A673 (cell line): ENCODE results near the gene ADAM19. TPM values are rescaled to one million over a fixed set of nuclear protein-coding genes. Genes with fewer than 3 reads are reported as not detected.

Experiments
- BruUV-seq: library from RNA; stranded (reverse); fragments of 400-500 nt; replicated peaks from 2 replicates; lab custom pipeline; 2021; lab: Mats Ljungman, UMichigan
- CTCF ChIA-PET: fragments of 300-600 bp; sonication (Branson Sonifier 250); formaldehyde crosslinking; loops from one replicate; lab custom pipeline; 2022; ENCODE audit warnings: antibody characterized with exemption; lab: Charles Lee
- POLR2A ChIA-PET: fragments of 300-600 bp; sonication (Branson Sonifier 250); formaldehyde crosslinking; loops from one replicate; lab custom pipeline; 2022; ENCODE audit warnings: antibody characterized with exemption; ENCODE audit not compliant: low non-redundant PET; lab: Charles Lee
- DNase-seq: peaks from one replicate; pipeline ENCODE4 v3.0.0-alpha.2; 2015; ENCODE audit warnings: low spot score
- H3K27ac ChIP-seq: fragments of 200-600 bp; sonication (generic); 2 replicates; pipeline ENCODE4 v1.5.1; 2016; ENCODE audit warnings: mixed run types, low read depth, mild to moderate bottlenecking, mixed read lengths, antibody characterized with exemption, low read length; ENCODE audit not compliant: poor library complexity, severe bottlenecking
- H3K27me3 ChIP-seq: fragments of 200-600 bp; sonication (generic); replicated peaks from 2 replicates; pipeline ENCODE4 v1.6.1; 2017; ENCODE audit warnings: mixed run types, low read depth, mild to moderate bottlenecking, mixed read lengths, antibody characterized with exemption, low read length; ENCODE audit not compliant: insufficient read depth, poor library complexity
- H3K36me3 ChIP-seq: fragments of 200-600 bp; sonication (generic); 2 replicates; pipeline ENCODE4 v1.6.1; 2016; ENCODE audit warnings: mixed run types, mild to moderate bottlenecking, mixed read lengths, antibody characterized with exemption, low read length; ENCODE audit not compliant: insufficient read depth, poor library complexity, severe bottlenecking
- H3K4me1 ChIP-seq: fragments of 200-600 bp; sonication (generic); 2 replicates; pipeline ENCODE4 v1.6.1; 2017; ENCODE audit warnings: mixed run types, mild to moderate bottlenecking, mixed read lengths, antibody characterized with exemption, low read length; ENCODE audit not compliant: insufficient read depth, poor library complexity, severe bottlenecking
- H3K4me3 ChIP-seq: fragments of 200-600 bp; sonication (generic); 2 replicates; pipeline ENCODE4 v1.5.1; 2016; ENCODE audit warnings: low read depth, mixed run types, mild to moderate bottlenecking, mixed read lengths, low read length; ENCODE audit not compliant: poor library complexity, severe bottlenecking
- H3K9me3 ChIP-seq: fragments of 200-600 bp; sonication (generic); 2 replicates; pipeline ENCODE4 v1.6.1; 2016; ENCODE audit warnings: mixed run types, low read depth, mild to moderate bottlenecking, mixed read lengths, antibody characterized with exemption, low read length; ENCODE audit not compliant: poor library complexity, severe bottlenecking
- CTCF ChIP-seq: fragments of 300-800, 200-600 bp; sonication (generic); conservative IDR thresholded peaks from 2 replicates; pipeline ENCODE4 v1.5.1; 2017; ENCODE audit warnings: low read depth, mild to moderate bottlenecking, antibody characterized with exemption, low read length, moderate library complexity, mixed read lengths
- EZH2 ChIP-seq: fragments of 200-600 bp; sonication (generic); IDR thresholded peaks from 2 replicates; pipeline ENCODE4 v1.6.1; 2017; ENCODE audit warnings: borderline replicate concordance, low read depth, mild to moderate bottlenecking, mixed read lengths, antibody characterized with exemption, low read length; ENCODE audit not compliant: poor library complexity, severe bottlenecking
- intact Hi-C: fragments of 100-400 bp; cut with micrococcal nuclease; formaldehyde crosslinking; loops from one replicate; pipeline ENCODE4 v1.10.0; 2022; ENCODE audit not compliant: unreplicated experiment
- total RNA-seq: library from RNA; stranded (reverse); gene quantifications from 2 replicates; pipeline ENCODE4 v1.2.3, GENCODE V29; 2021

ADAM19 gene
- total RNA-seq, 1 experiment from 2014 or later: 1.7 TPM

GRCh38 chr5:157593052-157593757, 17.6 kb upstream of the ADAM19 start:
- H3K36me3 ChIP-seq: no peaks in the 10 kb centered on the region
- POLR2A ChIA-PET: no interaction called here
- H3K4me3 ChIP-seq: no peak overlapping the region
- no peak overlapping the region for H3K27ac ChIP-seq
- TF ChIP-seq EZH2 (no peak), CTCF (no peak)
- no peaks in the 10 kb centered on the region for H3K4me1 ChIP-seq
- intact Hi-C loops: no loop called here
- CTCF ChIA-PET: no interaction called here
- BruUV-seq: no TSS peak
- no peak for DNase-seq
- no peaks in the 10 kb centered on the region for H3K9me3 ChIP-seq
- no peaks in the 10 kb centered on the region for H3K27me3 ChIP-seq

DNA sequence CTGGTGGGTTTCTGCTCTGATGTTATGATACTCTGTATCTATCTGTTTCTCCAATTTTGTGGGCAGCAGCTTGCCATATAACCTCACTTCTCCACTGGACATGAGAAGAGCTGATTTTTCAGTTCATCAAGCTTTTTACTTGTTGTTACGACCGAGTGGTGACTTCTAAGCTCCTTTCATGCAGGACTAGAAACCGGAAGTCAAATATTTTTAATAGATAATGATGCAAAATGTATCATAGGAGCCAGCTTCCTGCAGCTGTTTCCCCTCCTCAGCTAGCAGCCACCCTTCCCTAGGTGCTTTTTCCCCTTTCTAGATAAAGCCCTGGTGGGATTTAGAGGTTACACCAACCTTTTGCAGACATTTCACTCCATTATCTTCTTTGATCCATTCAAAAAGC, 17.0 kb upstream of the ADAM19 start:
- no peak for TF ChIP-seq CTCF
- ChIA-PET POLR2A (no interaction called here), CTCF (no interaction called here)
- Histone ChIP-seq H3K4me3 (no peak overlapping the region), H3K27ac (no peak overlapping the region), H3K27me3 (no peaks in the 10 kb centered on the region), H3K9me3 (no peaks in the 10 kb centered on the region), H3K4me1 (no peaks in the 10 kb centered on the region), H3K36me3 (no peaks in the 10 kb centered on the region)
- intact Hi-C loops: no loop called here
- no TSS peak for BruUV-seq
- no peak for DNase-seq

DNA sequence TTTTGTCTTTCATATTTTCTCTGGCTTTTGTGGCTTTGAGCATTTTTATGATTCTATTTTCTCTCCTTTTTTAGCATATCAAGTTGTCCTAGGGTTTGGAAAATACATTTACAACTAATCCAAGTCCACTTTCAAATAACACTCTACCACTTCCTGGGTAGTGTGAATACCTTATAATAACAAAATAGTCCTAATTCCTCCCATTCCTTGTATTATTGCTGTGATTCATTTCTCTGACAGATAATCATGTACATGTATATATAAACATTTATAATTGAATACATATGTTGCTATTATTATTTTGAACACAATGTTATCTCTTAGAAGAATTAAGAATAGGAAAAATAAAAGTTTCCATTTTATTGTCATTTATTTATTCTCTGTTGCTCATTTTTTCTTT, 14.9 kb upstream of the ADAM19 start:
- no peaks in the 10 kb centered on the region for H3K4me1 ChIP-seq
- ChIA-PET POLR2A (no interaction called here), CTCF (no interaction called here)
- H3K27me3 ChIP-seq: no peaks in the 10 kb centered on the region
- H3K36me3 ChIP-seq: no peaks in the 10 kb centered on the region
- DNase-seq: no peak
- H3K27ac ChIP-seq: no peak overlapping the region
- no TSS peak for BruUV-seq
- TF ChIP-seq CTCF (no peak), EZH2 (no peak)
- H3K9me3 ChIP-seq: no peaks in the 10 kb centered on the region
- no peak overlapping the region for H3K4me3 ChIP-seq
- intact Hi-C loops: no loop called here
